GM12801 (cell line): Measurements from ENCODE around the gene C1QTNF7.

Source experiments
- CTCF ChIP-seq: IDR thresholded peaks from one replicate; pipeline ENCODE4 v1.5.1; 2011; ENCODE audit warnings: control low read depth; ENCODE audit not compliant: insufficient read length; ENCODE audit errors: extremely low read depth

C1QTNF7 gene

GRCh38 chr4:15413623-15414019 is 14.2 kb upstream of the C1QTNF7 start:
- no peak for TF ChIP-seq CTCF

GRCh38 chr4:15414551-15415091 is 13.2 kb upstream of the C1QTNF7 start:
- TF ChIP-seq CTCF, result no peak

GRCh38 chr4:15416357-15417232 is 11.2 kb upstream of the C1QTNF7 start:
- no peak for TF ChIP-seq CTCF

- no peak for TF ChIP-seq CTCF
These were observed 10.6 kb upstream of the C1QTNF7 start for GRCh38 chr4:15417233-15417660.

- no peak for TF ChIP-seq CTCF
These were observed 8.9 kb upstream of the C1QTNF7 start for GRCh38 chr4:15418956-15419355.

GRCh38 chr4:15420642-15421041 is 7.2 kb upstream of the C1QTNF7 start:
- TF ChIP-seq CTCF, result no peak

- no peak for TF ChIP-seq CTCF
These were observed 4.5 kb upstream of the C1QTNF7 start for GRCh38 chr4:15423285-15423711.
